Measurements from ENCODE around the gene FANCM. TPM values are rescaled to one million over a fixed set of nuclear protein-coding genes. Genes with fewer than 3 reads are reported as not detected.

The FANCM gene
- total RNA-seq, 1 donor from 2014 or later = 11.6 TPM

DNA sequence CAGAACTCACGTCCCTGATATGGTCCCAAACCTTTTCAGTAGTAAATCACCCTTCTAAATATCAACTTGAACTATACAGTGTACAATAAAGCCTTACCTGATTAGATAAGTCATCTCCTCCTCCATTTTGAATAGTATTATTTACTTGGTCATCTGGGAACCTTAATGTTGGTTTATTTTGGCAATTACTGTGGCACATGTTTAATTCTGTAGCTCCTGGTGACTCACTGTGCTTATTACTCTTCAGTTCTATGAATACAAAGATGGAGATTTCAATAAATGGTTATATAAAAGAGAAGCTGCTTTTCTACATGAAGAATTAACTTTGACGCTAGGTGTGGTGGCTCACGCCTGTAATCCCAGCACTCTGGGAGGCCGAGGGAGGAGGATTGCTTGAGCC, 91.8 kb downstream of the FANCM start:
- no peaks in the 10 kb centered on the region for H3K9me3 Mint-ChIP-seq (ENCODE audit: low read depth)
- H3K4me3 Mint-ChIP-seq (ENCODE audit: low read depth) = no peak overlapping the region
- H3K4me1 Mint-ChIP-seq (ENCODE audit: low read depth) = no peaks in the 10 kb centered on the region
- no peaks in the 10 kb centered on the region for H3K27me3 Mint-ChIP-seq
- peak overlapping the region; percentile 49 for H3K27ac Mint-ChIP-seq
- H3K36me3 Mint-ChIP-seq (ENCODE audit: insufficient read depth) = peaks cover 25% of the 10 kb centered on the region
- no peak for DNase-seq (ENCODE audit: low spot score, unreplicated experiment)
- TF ChIP-seq, protein P1, sequence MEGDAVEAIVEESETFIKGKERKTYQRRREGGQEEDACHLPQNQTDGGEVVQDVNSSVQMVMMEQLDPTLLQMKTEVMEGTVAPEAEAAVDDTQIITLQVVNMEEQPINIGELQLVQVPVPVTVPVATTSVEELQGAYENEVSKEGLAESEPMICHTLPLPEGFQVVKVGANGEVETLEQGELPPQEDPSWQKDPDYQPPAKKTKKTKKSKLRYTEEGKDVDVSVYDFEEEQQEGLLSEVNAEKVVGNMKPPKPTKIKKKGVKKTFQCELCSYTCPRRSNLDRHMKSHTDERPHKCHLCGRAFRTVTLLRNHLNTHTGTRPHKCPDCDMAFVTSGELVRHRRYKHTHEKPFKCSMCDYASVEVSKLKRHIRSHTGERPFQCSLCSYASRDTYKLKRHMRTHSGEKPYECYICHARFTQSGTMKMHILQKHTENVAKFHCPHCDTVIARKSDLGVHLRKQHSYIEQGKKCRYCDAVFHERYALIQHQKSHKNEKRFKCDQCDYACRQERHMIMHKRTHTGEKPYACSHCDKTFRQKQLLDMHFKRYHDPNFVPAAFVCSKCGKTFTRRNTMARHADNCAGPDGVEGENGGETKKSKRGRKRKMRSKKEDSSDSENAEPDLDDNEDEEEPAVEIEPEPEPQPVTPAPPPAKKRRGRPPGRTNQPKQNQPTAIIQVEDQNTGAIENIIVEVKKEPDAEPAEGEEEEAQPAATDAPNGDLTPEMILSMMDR (IDR thresholded peaks at IDR 0.05; ENCODE audit: unreplicated experiment) = no peak

DNA sequence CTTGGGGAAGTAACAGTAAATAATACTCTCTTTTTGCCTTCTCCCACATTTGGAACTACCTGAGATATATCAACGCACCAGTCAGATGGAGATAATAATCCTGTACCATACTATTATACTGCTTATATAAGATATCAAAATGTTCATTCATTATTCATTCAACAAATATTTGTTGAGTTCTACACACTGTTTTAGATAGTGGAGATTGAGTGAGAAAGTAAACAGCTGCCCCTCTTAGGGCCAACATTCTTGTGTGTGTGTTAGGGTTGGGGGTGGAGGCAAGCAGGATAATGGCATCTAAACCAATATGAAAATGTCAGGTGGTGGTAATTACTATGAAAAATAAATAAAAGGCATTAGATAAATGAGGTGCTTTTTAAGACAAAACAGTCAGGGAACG, 103.3 kb downstream of the FANCM start:
- no peak for DNase-seq (ENCODE audit: low spot score, unreplicated experiment)
- H3K4me3 Mint-ChIP-seq (ENCODE audit: low read depth) = no peak overlapping the region
- peaks cover 10% of the 10 kb centered on the region for H3K36me3 Mint-ChIP-seq (ENCODE audit: insufficient read depth)
- no peaks in the 10 kb centered on the region for H3K27me3 Mint-ChIP-seq
- peak overlapping the region; percentile 34 for H3K27ac Mint-ChIP-seq
- no peaks in the 10 kb centered on the region for H3K9me3 Mint-ChIP-seq (ENCODE audit: low read depth)
- no peaks in the 10 kb centered on the region for H3K4me1 Mint-ChIP-seq (ENCODE audit: low read depth)
- TF ChIP-seq, protein P1 (IDR thresholded peaks at IDR 0.05; ENCODE audit: unreplicated experiment) = no peak

DNA sequence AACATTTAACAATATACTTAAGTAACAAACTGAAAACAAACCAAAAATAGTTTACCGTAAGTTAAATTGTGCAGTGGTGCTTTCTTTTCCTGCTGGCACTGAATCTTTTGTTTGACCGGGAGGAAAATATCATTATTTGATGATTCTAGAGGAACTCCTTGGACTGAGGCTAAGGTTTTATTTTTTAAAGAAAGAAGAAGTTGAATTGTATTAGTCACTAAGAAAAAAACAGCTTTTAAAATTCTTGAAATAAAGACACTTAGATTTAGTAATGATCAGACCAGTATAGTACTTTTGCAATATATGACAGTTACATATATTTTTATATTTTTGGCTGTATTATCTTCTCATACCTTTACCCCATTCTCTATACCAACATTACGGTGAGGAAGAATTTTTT, 107.0 kb downstream of the FANCM start:
- H3K9me3 Mint-ChIP-seq (ENCODE audit: low read depth) = no peaks in the 10 kb centered on the region

DNA sequence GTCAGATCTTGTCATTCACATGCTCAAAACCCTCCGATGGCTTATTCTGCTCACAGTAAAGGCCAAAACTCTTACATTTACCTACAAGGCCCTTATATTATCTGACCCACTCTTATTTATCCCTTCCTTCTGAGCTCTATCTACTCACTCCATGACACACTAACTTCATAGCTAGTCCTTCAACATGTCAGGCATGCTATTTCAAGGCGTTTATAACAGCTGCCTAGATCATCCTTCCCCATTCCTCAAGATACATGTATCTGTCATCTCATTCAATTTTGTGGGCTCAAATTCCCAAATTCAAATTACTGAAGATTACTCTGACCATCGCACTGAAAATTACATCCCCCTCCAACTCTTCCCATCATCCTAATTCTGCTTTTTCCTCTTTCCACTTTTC, 110.4 kb downstream of the FANCM start:
- peaks cover 4% of the 10 kb centered on the region for H3K36me3 Mint-ChIP-seq (ENCODE audit: insufficient read depth)
- peaks cover under 1% of the 10 kb centered on the region for H3K4me1 Mint-ChIP-seq (ENCODE audit: low read depth)

More for the DNA sequence above, 107.0 kb downstream of the FANCM start:
- DNase-seq (ENCODE audit: low spot score, unreplicated experiment) = no peak
- Mint-ChIP-seq H3K4me3 (ENCODE audit: low read depth) (no peak overlapping the region), H3K4me1 (ENCODE audit: low read depth) (no peaks in the 10 kb centered on the region), H3K36me3 (ENCODE audit: insufficient read depth) (peaks cover 7% of the 10 kb centered on the region), H3K27me3 (no peaks in the 10 kb centered on the region), H3K27ac (no peak overlapping the region)
- TF ChIP-seq, protein P1 (IDR thresholded peaks at IDR 0.05; ENCODE audit: unreplicated experiment) = no peak

DNA sequence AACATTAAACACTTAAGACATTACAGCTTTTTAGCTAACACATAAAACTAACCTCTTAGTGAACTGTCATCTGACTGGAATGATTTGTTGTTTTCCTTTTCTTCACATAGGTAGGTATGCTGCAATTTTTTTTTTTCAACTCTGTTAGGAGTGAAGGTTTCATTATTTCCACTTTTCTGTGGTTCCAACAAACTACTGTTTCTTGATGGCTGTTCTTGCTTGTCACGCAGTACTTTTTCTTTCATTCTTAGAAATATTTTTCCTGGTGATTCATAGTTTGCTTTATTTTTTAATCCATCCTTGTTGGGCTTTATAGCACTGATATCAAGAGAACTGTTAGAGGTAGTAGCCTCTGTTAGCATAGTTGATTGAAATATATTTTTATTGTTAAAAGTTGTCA, 111.0 kb downstream of the FANCM start:
- Mint-ChIP-seq H3K36me3 (ENCODE audit: insufficient read depth) (peaks cover 3% of the 10 kb centered on the region), H3K4me1 (ENCODE audit: low read depth) (peaks cover 5% of the 10 kb centered on the region), H3K27me3 (no peaks in the 10 kb centered on the region), H3K9me3 (ENCODE audit: low read depth) (peaks cover 3% of the 10 kb centered on the region), H3K4me3 (ENCODE audit: low read depth) (no peak overlapping the region), H3K27ac (no peak overlapping the region)
- no peak for DNase-seq (ENCODE audit: low spot score, unreplicated experiment)
- TF ChIP-seq, protein P1 (IDR thresholded peaks at IDR 0.05; ENCODE audit: unreplicated experiment) = no peak

More for the DNA sequence above, 110.4 kb downstream of the FANCM start:
- peaks cover 3% of the 10 kb centered on the region for H3K9me3 Mint-ChIP-seq (ENCODE audit: low read depth)
- H3K4me3 Mint-ChIP-seq (ENCODE audit: low read depth) = no peak overlapping the region
- DNase-seq (ENCODE audit: low spot score, unreplicated experiment) = no peak
- TF ChIP-seq, protein P1 (IDR thresholded peaks at IDR 0.05; ENCODE audit: unreplicated experiment) = no peak
- no peaks in the 10 kb centered on the region for H3K27me3 Mint-ChIP-seq
- no peak overlapping the region for H3K27ac Mint-ChIP-seq
